Measurements from ENCODE around the gene CAMK2A.
A peak's percentile ranks its signal among the peaks of the same experiment; 100 is the strongest.

CAMK2A gene

DNA sequence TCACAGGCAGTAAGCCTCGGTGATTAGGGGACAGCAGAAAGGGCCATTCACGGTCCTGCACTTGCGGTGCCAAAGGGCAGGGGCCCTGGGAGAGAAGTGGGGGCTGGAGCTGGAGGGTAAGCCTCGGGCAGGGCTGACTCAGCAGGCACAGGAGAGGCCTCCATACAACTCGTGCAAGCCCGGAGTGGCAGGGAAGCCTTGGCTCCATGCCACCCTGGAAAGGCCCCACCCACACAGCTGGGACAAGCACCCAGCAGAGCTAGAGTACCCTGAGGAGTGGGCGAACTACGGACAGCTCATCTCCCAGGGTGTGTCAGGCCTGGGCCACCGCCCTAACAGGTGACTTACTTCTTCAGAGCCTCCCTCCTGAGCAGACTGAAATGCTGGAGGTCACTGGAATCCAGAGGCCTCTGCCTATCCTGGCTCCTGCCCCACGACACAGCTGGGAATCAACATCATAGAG, 5.6 kb upstream of the CAMK2A start (continued):
- TF ChIP-seq ZNF214 (tag by site-specific recombination; IDR thresholded peaks at IDR 0.05; ENCODE audit: borderline replicate concordance) (no peak), ZNF558 (tag by site-specific recombination; IDR thresholded peaks at IDR 0.05) (no peak)
- TF ChIP-seq, protein P1, sequence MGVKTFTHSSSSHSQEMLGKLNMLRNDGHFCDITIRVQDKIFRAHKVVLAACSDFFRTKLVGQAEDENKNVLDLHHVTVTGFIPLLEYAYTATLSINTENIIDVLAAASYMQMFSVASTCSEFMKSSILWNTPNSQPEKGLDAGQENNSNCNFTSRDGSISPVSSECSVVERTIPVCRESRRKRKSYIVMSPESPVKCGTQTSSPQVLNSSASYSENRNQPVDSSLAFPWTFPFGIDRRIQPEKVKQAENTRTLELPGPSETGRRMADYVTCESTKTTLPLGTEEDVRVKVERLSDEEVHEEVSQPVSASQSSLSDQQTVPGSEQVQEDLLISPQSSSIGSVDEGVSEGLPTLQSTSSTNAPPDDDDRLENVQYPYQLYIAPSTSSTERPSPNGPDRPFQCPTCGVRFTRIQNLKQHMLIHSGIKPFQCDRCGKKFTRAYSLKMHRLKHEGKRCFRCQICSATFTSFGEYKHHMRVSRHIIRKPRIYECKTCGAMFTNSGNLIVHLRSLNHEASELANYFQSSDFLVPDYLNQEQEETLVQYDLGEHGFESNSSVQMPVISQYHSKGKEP (tag by site-specific recombination; IDR thresholded peaks at IDR 0.05) = no peak
- TF ChIP-seq, protein P2, sequence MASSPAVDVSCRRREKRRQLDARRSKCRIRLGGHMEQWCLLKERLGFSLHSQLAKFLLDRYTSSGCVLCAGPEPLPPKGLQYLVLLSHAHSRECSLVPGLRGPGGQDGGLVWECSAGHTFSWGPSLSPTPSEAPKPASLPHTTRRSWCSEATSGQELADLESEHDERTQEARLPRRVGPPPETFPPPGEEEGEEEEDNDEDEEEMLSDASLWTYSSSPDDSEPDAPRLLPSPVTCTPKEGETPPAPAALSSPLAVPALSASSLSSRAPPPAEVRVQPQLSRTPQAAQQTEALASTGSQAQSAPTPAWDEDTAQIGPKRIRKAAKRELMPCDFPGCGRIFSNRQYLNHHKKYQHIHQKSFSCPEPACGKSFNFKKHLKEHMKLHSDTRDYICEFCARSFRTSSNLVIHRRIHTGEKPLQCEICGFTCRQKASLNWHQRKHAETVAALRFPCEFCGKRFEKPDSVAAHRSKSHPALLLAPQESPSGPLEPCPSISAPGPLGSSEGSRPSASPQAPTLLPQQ (tag by site-specific recombination; IDR thresholded peaks at IDR 0.05) = peak; percentile 44; the same call in 1 of the 2 replicates
- TF ChIP-seq, protein P3, sequence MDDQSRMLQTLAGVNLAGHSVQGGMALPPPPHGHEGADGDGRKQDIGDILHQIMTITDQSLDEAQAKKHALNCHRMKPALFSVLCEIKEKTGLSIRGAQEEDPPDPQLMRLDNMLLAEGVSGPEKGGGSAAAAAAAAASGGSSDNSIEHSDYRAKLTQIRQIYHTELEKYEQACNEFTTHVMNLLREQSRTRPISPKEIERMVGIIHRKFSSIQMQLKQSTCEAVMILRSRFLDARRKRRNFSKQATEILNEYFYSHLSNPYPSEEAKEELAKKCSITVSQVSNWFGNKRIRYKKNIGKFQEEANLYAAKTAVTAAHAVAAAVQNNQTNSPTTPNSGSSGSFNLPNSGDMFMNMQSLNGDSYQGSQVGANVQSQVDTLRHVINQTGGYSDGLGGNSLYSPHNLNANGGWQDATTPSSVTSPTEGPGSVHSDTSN (CRISPR knock-in tag; IDR thresholded peaks at IDR 0.05) = no peak

DNA sequence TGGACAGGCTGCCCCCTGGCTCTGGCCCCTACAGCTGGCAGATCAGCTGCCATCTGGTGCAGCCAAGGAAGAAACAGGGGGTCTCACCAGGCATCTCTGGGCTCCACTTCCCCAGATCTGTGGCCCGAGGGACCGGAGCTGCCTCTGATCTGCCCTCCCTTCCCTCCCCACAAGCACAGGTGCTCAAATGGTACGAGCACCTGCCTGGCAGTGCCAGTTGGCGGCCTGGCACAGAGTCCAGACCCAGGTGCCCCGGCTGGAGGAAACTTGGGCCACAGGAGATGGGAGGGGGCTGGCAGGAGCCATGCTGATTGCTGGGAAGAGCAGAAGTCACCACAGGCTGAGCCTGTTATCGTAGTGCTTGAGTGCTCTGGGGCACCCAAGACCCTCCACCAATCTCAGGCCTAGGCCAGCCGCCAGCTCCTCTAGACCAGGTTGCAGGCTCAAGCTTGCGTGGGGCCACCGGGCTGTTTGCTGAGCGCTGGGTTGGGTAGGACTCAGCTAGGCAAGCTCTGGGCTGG, 5.0 kb upstream of the CAMK2A start:
- Histone ChIP-seq H3K27ac (ENCODE audit: extremely low read depth, low read depth, low read length) (no peak overlapping the region), H3K4me3 (ENCODE audit: low read depth, low read length) (no peak overlapping the region), H3K4me1 (ENCODE audit: control insufficient read depth, insufficient read depth, low read length) (peaks cover 3% of the 10 kb centered on the region; the same call in 1 of the 2 replicates), H3K9me3 (ENCODE audit: control insufficient read depth, insufficient read depth, low read depth, low read length) (no peaks in the 10 kb centered on the region), H3K36me3 (ENCODE audit: control insufficient read depth in 2 of 2, insufficient read depth in 1 of 2, low read length in 2 of 2) (no peaks in the 10 kb centered on the region)
- POLR2A ChIA-PET = interaction anchor here (0.5 to 1.8 kb wide), 5 partner anchors 14 to 63 kb away, joined by 3 to 5 read pairs (median 4); partner anchors contain the start of gene TCOF1
- TF ChIP-seq, protein P4, sequence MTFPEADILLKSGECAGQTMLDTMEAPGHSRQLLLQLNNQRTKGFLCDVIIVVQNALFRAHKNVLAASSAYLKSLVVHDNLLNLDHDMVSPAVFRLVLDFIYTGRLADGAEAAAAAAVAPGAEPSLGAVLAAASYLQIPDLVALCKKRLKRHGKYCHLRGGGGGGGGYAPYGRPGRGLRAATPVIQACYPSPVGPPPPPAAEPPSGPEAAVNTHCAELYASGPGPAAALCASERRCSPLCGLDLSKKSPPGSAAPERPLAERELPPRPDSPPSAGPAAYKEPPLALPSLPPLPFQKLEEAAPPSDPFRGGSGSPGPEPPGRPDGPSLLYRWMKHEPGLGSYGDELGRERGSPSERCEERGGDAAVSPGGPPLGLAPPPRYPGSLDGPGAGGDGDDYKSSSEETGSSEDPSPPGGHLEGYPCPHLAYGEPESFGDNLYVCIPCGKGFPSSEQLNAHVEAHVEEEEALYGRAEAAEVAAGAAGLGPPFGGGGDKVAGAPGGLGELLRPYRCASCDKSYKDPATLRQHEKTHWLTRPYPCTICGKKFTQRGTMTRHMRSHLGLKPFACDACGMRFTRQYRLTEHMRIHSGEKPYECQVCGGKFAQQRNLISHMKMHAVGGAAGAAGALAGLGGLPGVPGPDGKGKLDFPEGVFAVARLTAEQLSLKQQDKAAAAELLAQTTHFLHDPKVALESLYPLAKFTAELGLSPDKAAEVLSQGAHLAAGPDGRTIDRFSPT (tag by site-specific recombination; IDR thresholded peaks at IDR 0.05) = 0 out of 2 replicates have a peak, but pooled peaks have one; percentile 36
- no peak for TF ChIP-seq ZNF175 (tag by site-specific recombination; IDR thresholded peaks at IDR 0.05)
- CTCF ChIA-PET = interaction anchor here (0.5 to 0.7 kb wide), 3 partner anchors 73 to 162 kb away, joined by 3 to 4 read pairs (median 3); no protein-coding TSS in a partner anchor

DNA sequence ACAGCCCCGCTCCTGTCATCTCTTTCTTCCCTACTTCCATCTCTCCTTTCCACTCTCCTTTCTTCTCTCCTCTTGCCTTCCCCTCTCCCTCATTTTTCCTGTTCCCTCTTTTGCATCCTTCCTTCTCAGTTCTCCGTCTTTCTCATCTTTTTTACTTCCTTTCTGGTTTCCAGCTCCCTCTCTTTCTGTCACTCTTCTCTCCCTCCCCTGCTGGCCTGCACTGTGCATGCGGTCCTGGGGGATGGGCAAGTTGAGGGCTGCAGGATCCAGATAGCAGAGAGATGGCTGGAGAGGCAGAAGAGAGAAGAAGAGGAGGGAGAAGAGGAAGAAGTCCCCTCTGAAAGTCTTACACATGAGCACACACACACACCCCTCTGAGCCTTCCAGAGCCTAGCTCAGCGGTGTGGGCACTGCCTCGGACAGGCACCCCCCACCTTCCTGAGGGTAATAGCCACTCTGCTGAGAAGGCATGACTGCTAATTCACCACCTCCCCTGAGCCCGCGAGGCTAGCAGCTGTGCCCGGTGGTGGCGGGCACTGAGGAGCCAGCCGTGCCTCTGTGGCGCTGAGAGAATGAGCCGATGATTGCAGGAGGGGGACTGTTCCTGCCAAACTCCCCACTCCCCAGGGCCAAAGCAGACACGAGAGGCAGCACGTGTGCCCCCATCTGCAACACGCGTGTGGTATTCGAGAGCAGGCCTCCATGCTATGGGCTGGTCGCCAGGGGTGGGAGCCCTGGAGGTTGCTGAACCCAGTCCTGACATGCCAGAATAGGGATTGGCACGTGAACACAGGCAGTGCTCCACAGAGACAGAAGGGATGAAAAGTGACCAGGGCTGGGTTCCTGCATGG, 3.7 kb upstream of the CAMK2A start:
- no peaks in the 10 kb centered on the region for H3K9me3 ChIP-seq (ENCODE audit: control insufficient read depth, insufficient read depth, low read depth, low read length)
- 0 out of 2 replicates have a peak, but pooled peaks have one; percentile 14 for TF ChIP-seq ZNF341 (tag by site-specific recombination; IDR thresholded peaks at IDR 0.05; ENCODE audit: low read depth)
- peak; percentile 84 for TF ChIP-seq ZNF366 (tag by site-specific recombination; conservative IDR thresholded peaks at IDR 0.05)
- no peak for TF ChIP-seq ZNF354C (tag by site-specific recombination; IDR thresholded peaks at IDR 0.05; ENCODE audit: borderline replicate concordance, low read depth)
- no peak overlapping the region for H3K27ac ChIP-seq (ENCODE audit: extremely low read depth, low read depth, low read length)
- peaks cover 3% of the 10 kb centered on the region; the same call in 1 of the 2 replicates for H3K4me1 ChIP-seq (ENCODE audit: control insufficient read depth, insufficient read depth, low read length)
- CTCF ChIA-PET = interaction anchor here (0.9 kb wide), 1 partner anchor 58 kb away, joined by 3 read pairs; no protein-coding TSS in a partner anchor
- POLR2A ChIA-PET = interaction anchor here (0.6 kb wide), 1 partner anchor 23 kb away, joined by 6 read pairs; no protein-coding TSS in a partner anchor
- H3K4me3 ChIP-seq (ENCODE audit: low read depth, low read length) = no peak overlapping the region
- no peaks in the 10 kb centered on the region for H3K36me3 ChIP-seq (ENCODE audit: control insufficient read depth in 2 of 2, insufficient read depth in 1 of 2, low read length in 2 of 2)

Data from HEK293 (cell line).